OCI-LY3 (cell line): ENCODE results near the gene CCDC13.

Experiments
- EZH2phosphoT487 ChIP-seq: fragments of 200-600 bp; shearing (Covaris generic); IDR thresholded peaks from 2 replicates; pipeline ENCODE4 v1.6.1; 2018; ENCODE audit warnings: antibody characterized with exemption, mixed run types, low read depth
- TF ChIP-seq, protein P1 (sequence below): fragments of 200-600, 300-600 bp; sonication (generic); IDR thresholded peaks from 2 replicates; pipeline ENCODE4 v1.5.1; 2014; ENCODE audit warnings: antibody characterized with exemption, low read length, low read depth

DNA sequence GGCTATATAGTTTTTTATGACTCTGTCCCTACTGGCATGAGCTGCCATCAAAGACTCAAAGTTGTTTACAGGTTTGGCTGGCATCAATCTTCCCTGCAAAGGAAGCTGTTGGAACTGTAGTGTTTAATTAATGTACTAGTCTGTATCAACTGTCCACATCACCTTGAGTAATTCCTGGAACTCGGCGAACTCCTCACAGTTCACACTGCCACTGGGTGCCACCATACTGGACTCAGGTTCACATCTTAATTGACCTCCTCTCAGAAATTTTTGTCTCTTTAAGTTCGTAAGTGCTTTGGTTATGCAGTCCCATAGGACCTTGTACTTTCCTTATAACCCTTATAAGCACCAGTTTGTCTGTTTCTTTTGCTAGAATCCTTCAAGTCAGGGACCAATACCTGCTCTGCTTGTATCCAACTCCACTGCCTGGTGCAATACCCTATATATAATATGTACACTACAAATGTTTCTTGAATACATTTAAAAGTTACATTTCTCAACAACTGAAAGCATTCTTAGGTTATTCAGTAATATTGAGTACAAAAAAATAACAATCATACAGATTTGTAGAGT is 28.1 kb upstream of the CCDC13 start:
- TF ChIP-seq, protein P1, sequence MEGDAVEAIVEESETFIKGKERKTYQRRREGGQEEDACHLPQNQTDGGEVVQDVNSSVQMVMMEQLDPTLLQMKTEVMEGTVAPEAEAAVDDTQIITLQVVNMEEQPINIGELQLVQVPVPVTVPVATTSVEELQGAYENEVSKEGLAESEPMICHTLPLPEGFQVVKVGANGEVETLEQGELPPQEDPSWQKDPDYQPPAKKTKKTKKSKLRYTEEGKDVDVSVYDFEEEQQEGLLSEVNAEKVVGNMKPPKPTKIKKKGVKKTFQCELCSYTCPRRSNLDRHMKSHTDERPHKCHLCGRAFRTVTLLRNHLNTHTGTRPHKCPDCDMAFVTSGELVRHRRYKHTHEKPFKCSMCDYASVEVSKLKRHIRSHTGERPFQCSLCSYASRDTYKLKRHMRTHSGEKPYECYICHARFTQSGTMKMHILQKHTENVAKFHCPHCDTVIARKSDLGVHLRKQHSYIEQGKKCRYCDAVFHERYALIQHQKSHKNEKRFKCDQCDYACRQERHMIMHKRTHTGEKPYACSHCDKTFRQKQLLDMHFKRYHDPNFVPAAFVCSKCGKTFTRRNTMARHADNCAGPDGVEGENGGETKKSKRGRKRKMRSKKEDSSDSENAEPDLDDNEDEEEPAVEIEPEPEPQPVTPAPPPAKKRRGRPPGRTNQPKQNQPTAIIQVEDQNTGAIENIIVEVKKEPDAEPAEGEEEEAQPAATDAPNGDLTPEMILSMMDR, result no peak
- no peak for TF ChIP-seq EZH2phosphoT487
